HepG2 (cell line): ENCODE data around the gene MICAL3. TPM values are rescaled to one million over a fixed set of nuclear protein-coding genes. Genes with fewer than 3 reads are reported as not detected.

Experiments used
- BRD4 ChIP-seq: sonication (generic); formaldehyde crosslinking; IDR thresholded peaks from 2 replicates; pipeline ENCODE4 v1.4.0; 2020; ENCODE audit warnings: missing genetic modification reagents
- ELF3 ChIP-seq: IDR thresholded peaks from 2 replicates; pipeline ENCODE4 v1.6.1; 2016; ENCODE audit warnings: missing genetic modification reagents, missing compliant biosample characterization
- ELK4 ChIP-seq: sonication (generic); formaldehyde crosslinking; IDR thresholded peaks from 2 replicates; pipeline ENCODE4 v1.9.0; 2021; ENCODE audit warnings: missing genetic modification reagents, borderline replicate concordance
- HOMEZ ChIP-seq: IDR thresholded peaks from 2 replicates; pipeline ENCODE4 v1.6.1; 2016; ENCODE audit warnings: low read depth
- HOXA3 ChIP-seq: sonication (generic); formaldehyde crosslinking; IDR thresholded peaks from 2 replicates; pipeline ENCODE4 v1.5.0; 2020; ENCODE audit warnings: missing genetic modification reagents
- IRF2 ChIP-seq: IDR thresholded peaks from 2 replicates; pipeline ENCODE4 v1.6.1; 2018; ENCODE audit warnings: missing genetic modification reagents, missing compliant biosample characterization
- NFATC3 ChIP-seq: sonication (generic); formaldehyde crosslinking; IDR thresholded peaks from 2 replicates; pipeline ENCODE4 v1.5.1; 2020; ENCODE audit warnings: mild to moderate bottlenecking, missing genetic modification reagents
- NFKB2 ChIP-seq: sonication (generic); formaldehyde crosslinking; IDR thresholded peaks from 2 replicates; pipeline ENCODE4 v1.4.0; 2020; ENCODE audit warnings: missing genetic modification reagents, borderline replicate concordance
- RAD21 ChIP-seq: fragments of 450-650 bp; formaldehyde crosslinking; IDR thresholded peaks from 2 replicates; pipeline ENCODE4 v1.5.0; 2020; ENCODE audit warnings: mild to moderate bottlenecking
- RBAK ChIP-seq: sonication (generic); formaldehyde crosslinking; IDR thresholded peaks from 2 replicates; pipeline ENCODE4 v1.5.1; 2020; ENCODE audit warnings: mild to moderate bottlenecking, missing genetic modification reagents
- ZNF574 ChIP-seq: sonication (generic); formaldehyde crosslinking; IDR thresholded peaks from 2 replicates; pipeline ENCODE4 v1.4.0; 2020; ENCODE audit warnings: missing genetic modification reagents
- ZNF609 ChIP-seq: sonication (generic); formaldehyde crosslinking; IDR thresholded peaks from 2 replicates; pipeline ENCODE4 v1.4.0; 2020; ENCODE audit warnings: mild to moderate bottlenecking, missing genetic modification reagents, borderline replicate concordance
- ZNF770 ChIP-seq: sonication (generic); formaldehyde crosslinking; IDR thresholded peaks from 2 replicates; pipeline ENCODE4 v1.5.0; 2020; ENCODE audit warnings: mild to moderate bottlenecking, missing genetic modification reagents
- polyA plus RNA-seq, 8 experiments: library from polyadenylated mRNA; depleted of rRNA in 3 of 8; stranded (reverse) in 7 of 8; unstranded in 1 of 8; fragments of >200 nt; fragmentation: Illumina TruSeq in 4 of 8; extraction: Trizol in 4 of 8; gene quantifications; 2 replicates each; pipeline versions ENCODE4 v1.2.1 to v1.2.3, GENCODE V29; 2011 to 2016; ENCODE audit warnings: low read depth in 4 of 8, missing spikeins in 1 of 8, mixed read lengths in 1 of 8; ENCODE audit not compliant: insufficient read depth in 1 of 8
- total RNA-seq, 5 experiments: library from RNA; depleted of rRNA; stranded (reverse); fragments of >200 nt; fragmentation: Illumina TruSeq; extraction: Trizol; gene quantifications; 2 replicates each; pipeline ENCODE4 v1.2.3, GENCODE V29; 2016; ENCODE audit warnings: low read depth in 1 of 5

The MICAL3 gene
- total and polyA plus RNA-seq, 2 of the 13 experiments (the other 11 are each of a cell fraction or from before 2014, with no cell fraction given): 5.3 to 12.5 TPM

GRCh38 chr22:18001040-18001893, 23.1 kb downstream of the MICAL3 start (continued):
- TF ChIP-seq ZNF770 (peak; percentile 29; the same call in 1 of the 2 replicates), BRD4 (CRISPR knock-in tag) (0 out of 2 replicates have a peak, but pooled peaks have one; percentile 59), ELK4 (0 out of 2 replicates have a peak, but pooled peaks have one; percentile 49), RAD21 (CRISPR knock-in tag) (peak; percentile 94), HOMEZ (CRISPR knock-in tag) (no peak; the same call in 1 of the 2 replicates), NFATC3 (CRISPR knock-in tag) (no peak), IRF2 (no peak), ZNF574 (CRISPR knock-in tag) (peak; percentile 79), ZNF609 (CRISPR knock-in tag) (no peak), HOXA3 (CRISPR knock-in tag) (peak; percentile 60; the same call in 1 of the 2 replicates), NFKB2 (CRISPR knock-in tag) (peak; percentile 69; the same call in 1 of the 2 replicates), RBAK (CRISPR knock-in tag) (no peak), ELF3 (CRISPR knock-in tag) (0 out of 2 replicates have a peak, but pooled peaks have one; percentile 24)
